LNCAP (cell line): ENCODE measurements around the gene ITSN1.

Source experiments
- CTCF ChIP-seq: fragments of 450-650 bp; IDR thresholded peaks from 2 replicates; pipeline ENCODE4 v1.5.1; 2017; ENCODE audit warnings: mild to moderate bottlenecking

ITSN1 gene

GRCh38 chr21:33821503-33822322 lies 179.4 kb downstream of the ITSN1 start:
- no peak for TF ChIP-seq CTCF

GRCh38 chr21:33824156-33824941 lies 182.0 kb downstream of the ITSN1 start:
- no peak for TF ChIP-seq CTCF

GRCh38 chr21:33825419-33825818 lies 183.1 kb downstream of the ITSN1 start:
- TF ChIP-seq CTCF, result no peak

- no peak for TF ChIP-seq CTCF
These were observed 183.6 kb downstream of the ITSN1 start for GRCh38 chr21:33825915-33826314.

GRCh38 chr21:33828083-33828482 lies 185.8 kb downstream of the ITSN1 start:
- TF ChIP-seq CTCF, result no peak

GRCh38 chr21:33828577-33828976 lies 186.3 kb downstream of the ITSN1 start:
- no peak for TF ChIP-seq CTCF

GRCh38 chr21:33829844-33830243 lies 187.5 kb downstream of the ITSN1 start:
- TF ChIP-seq CTCF, result no peak
